HepG2 (cell line): ENCODE measurements around the gene AXIN2. TPM values are rescaled to one million over a fixed set of nuclear protein-coding genes. Genes with fewer than 3 reads are reported as not detected.
A peak's percentile ranks its signal among the peaks of the same experiment; 100 is the strongest.

ENCODE experiments used
- FOXO1 ChIP-seq: sonication (generic); formaldehyde crosslinking; IDR thresholded peaks from 2 replicates; pipeline ENCODE4 v1.4.0; 2020; ENCODE audit warnings: missing genetic modification reagents
- GABPB1 ChIP-seq: IDR thresholded peaks from 2 replicates; pipeline ENCODE4 v1.6.1; 2016; ENCODE audit warnings: mild to moderate bottlenecking, missing genetic modification reagents, moderate library complexity, missing compliant biosample characterization
- GATAD2A ChIP-seq: IDR thresholded peaks from 2 replicates; pipeline ENCODE4 v1.6.1; 2016
- HNRNPK ChIP-seq: fragments of 200-400 bp; formaldehyde crosslinking; IDR thresholded peaks from 2 replicates; pipeline ENCODE4 v1.6.1; 2018; ENCODE audit warnings: low read length, low read depth, moderate library complexity, mild to moderate bottlenecking; ENCODE audit not compliant: poor library complexity, severe bottlenecking
- JUND ChIP-seq: sonication (generic); formaldehyde crosslinking; IDR thresholded peaks from 2 replicates; pipeline ENCODE4 v1.8.0; 2022; ENCODE audit warnings: mild to moderate bottlenecking, missing genetic modification reagents
- NCOA1 ChIP-seq: sonication (generic); formaldehyde crosslinking; IDR thresholded peaks from 2 replicates; pipeline ENCODE4 v1.9.0; 2021; ENCODE audit warnings: missing genetic modification reagents
- SOX5 ChIP-seq: IDR thresholded peaks from 2 replicates; pipeline ENCODE4 v1.6.1; 2016; ENCODE audit warnings: borderline replicate concordance
- SUZ12 ChIP-seq: fragments of 150-350 bp; IDR thresholded peaks from 2 replicates; pipeline ENCODE4 v1.6.1; 2014; ENCODE audit warnings: low read depth, low read length
- XRCC5 ChIP-seq: fragments of 200-400 bp; formaldehyde crosslinking; optimal IDR thresholded peaks from 2 replicates; pipeline ENCODE3; 2017; ENCODE audit warnings: mild to moderate bottlenecking, low read length
- ZNF24 ChIP-seq: fragments of 450-650 bp; IDR thresholded peaks from 2 replicates; pipeline ENCODE4 v1.6.1; 2017; ENCODE audit warnings: antibody characterized with exemption, mild to moderate bottlenecking
- ZNF563 ChIP-seq: sonication (generic); formaldehyde crosslinking; IDR thresholded peaks from 2 replicates; pipeline ENCODE4 v1.8.0; 2022; ENCODE audit warnings: mild to moderate bottlenecking, moderate library complexity, missing genetic modification reagents
- ZNF598 ChIP-seq: sonication (generic); formaldehyde crosslinking; IDR thresholded peaks from 2 replicates; pipeline ENCODE4 v1.5.1; 2020; ENCODE audit warnings: mild to moderate bottlenecking, missing genetic modification reagents, borderline replicate concordance
- ZNF644 ChIP-seq: IDR thresholded peaks from 2 replicates; pipeline ENCODE4 v1.6.1; 2016; ENCODE audit warnings: low read depth
- ZNF780A ChIP-seq: sonication (generic); formaldehyde crosslinking; IDR thresholded peaks from 2 replicates; pipeline ENCODE4 v1.8.0; 2022; ENCODE audit warnings: mild to moderate bottlenecking, missing genetic modification reagents, moderate library complexity
- ZNF781 ChIP-seq: sonication (generic); formaldehyde crosslinking; IDR thresholded peaks from 2 replicates; pipeline ENCODE4 v1.5.1; 2020; ENCODE audit warnings: borderline replicate concordance, mild to moderate bottlenecking, missing genetic modification reagents; ENCODE audit errors: not compliant biosample characterization
- ZNF782 ChIP-seq: sonication (generic); formaldehyde crosslinking; IDR thresholded peaks from 2 replicates; pipeline ENCODE4 v1.4.0; 2020; ENCODE audit warnings: missing genetic modification reagents, mild to moderate bottlenecking, borderline replicate concordance
- polyA plus RNA-seq, 8 experiments: library from polyadenylated mRNA; depleted of rRNA in 3 of 8; stranded (reverse) in 7 of 8; unstranded in 1 of 8; fragments of >200 nt; fragmentation: Illumina TruSeq in 4 of 8; extraction: Trizol in 4 of 8; gene quantifications; 2 replicates each; pipeline versions ENCODE4 v1.2.1 to v1.2.3, GENCODE V29; 2011 to 2016; ENCODE audit warnings: low read depth in 4 of 8, missing spikeins in 1 of 8, mixed read lengths in 1 of 8; ENCODE audit not compliant: insufficient read depth in 1 of 8
- total RNA-seq, 5 experiments: library from RNA; depleted of rRNA; stranded (reverse); fragments of >200 nt; fragmentation: Illumina TruSeq; extraction: Trizol; gene quantifications; 2 replicates each; pipeline ENCODE4 v1.2.3, GENCODE V29; 2016; ENCODE audit warnings: low read depth in 1 of 5
- TF ChIP-seq, protein P1 (sequence below): IDR thresholded peaks from 2 replicates; pipeline ENCODE4 v1.4.0; 2020; ENCODE audit warnings: mild to moderate bottlenecking, missing genetic modification reagents
- TF ChIP-seq, protein P2 (sequence below): sonication (generic); formaldehyde crosslinking; IDR thresholded peaks from 2 replicates; pipeline ENCODE4 v1.4.0; 2020; ENCODE audit warnings: missing genetic modification reagents, mild to moderate bottlenecking, borderline replicate concordance
- TF ChIP-seq, protein P3 (sequence below): IDR thresholded peaks from 2 replicates; pipeline ENCODE4 v1.6.1; 2016; ENCODE audit warnings: missing compliant biosample characterization, missing genetic modification reagents, borderline replicate concordance
- TF ChIP-seq, protein P4 (sequence below): sonication (generic); formaldehyde crosslinking; IDR thresholded peaks from 2 replicates; pipeline ENCODE4 v1.5.1; 2020; ENCODE audit warnings: mild to moderate bottlenecking, moderate library complexity, missing genetic modification reagents

Gene AXIN2
- total and polyA plus RNA-seq, 2 of the 13 experiments (the other 11 are each of a cell fraction or from before 2014, with no cell fraction given) = 58.6 to 63.4 TPM

DNA sequence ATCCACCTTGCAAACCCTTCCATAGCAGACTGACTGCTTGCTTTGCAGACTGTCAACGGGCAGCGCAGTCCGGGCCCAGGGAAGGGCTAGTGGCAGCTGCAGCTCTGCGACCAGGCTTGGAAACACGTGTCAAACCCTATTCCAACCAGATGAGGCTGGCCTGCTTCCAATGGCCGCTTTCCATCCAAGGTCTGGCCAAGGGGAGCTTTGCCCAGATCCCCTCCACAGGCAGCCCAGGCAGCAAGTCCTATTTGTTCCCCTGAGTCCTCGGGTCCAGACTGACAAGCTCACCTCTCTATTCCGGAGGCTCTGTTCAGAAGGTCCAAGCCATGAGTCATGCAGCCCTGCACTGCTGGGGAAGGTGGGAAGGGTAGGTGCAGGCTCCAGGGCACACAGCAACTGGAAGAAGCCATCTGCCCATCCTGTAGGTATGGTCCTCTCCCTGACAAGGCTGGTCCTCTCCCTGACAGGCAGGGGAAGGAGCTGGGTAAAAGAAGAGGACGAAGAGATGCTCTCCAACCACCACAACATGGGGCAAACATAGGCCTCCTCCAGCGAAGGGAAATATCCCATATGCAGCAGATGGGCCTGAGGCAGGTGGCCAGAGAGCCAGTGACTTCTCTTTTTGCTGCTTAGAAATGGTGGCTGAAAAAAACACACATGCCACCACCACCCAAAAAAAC lies 22.6 kb upstream of the AXIN2 start (continued):
- TF ChIP-seq, protein P1, sequence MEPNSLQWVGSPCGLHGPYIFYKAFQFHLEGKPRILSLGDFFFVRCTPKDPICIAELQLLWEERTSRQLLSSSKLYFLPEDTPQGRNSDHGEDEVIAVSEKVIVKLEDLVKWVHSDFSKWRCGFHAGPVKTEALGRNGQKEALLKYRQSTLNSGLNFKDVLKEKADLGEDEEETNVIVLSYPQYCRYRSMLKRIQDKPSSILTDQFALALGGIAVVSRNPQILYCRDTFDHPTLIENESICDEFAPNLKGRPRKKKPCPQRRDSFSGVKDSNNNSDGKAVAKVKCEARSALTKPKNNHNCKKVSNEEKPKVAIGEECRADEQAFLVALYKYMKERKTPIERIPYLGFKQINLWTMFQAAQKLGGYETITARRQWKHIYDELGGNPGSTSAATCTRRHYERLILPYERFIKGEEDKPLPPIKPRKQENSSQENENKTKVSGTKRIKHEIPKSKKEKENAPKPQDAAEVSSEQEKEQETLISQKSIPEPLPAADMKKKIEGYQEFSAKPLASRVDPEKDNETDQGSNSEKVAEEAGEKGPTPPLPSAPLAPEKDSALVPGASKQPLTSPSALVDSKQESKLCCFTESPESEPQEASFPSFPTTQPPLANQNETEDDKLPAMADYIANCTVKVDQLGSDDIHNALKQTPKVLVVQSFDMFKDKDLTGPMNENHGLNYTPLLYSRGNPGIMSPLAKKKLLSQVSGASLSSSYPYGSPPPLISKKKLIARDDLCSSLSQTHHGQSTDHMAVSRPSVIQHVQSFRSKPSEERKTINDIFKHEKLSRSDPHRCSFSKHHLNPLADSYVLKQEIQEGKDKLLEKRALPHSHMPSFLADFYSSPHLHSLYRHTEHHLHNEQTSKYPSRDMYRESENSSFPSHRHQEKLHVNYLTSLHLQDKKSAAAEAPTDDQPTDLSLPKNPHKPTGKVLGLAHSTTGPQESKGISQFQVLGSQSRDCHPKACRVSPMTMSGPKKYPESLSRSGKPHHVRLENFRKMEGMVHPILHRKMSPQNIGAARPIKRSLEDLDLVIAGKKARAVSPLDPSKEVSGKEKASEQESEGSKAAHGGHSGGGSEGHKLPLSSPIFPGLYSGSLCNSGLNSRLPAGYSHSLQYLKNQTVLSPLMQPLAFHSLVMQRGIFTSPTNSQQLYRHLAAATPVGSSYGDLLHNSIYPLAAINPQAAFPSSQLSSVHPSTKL = peak; percentile 34; the same call in 1 of the 2 replicates
- no peak for TF ChIP-seq SUZ12
- TF ChIP-seq JUND (CRISPR knock-in tag) = peak; percentile 72; the same call in 1 of the 2 replicates
- 0 out of 2 replicates have a peak, but pooled peaks have one; percentile 35 for TF ChIP-seq ZNF780A (CRISPR knock-in tag)
- TF ChIP-seq ZNF781 (CRISPR knock-in tag) = no peak
- TF ChIP-seq, protein P2, sequence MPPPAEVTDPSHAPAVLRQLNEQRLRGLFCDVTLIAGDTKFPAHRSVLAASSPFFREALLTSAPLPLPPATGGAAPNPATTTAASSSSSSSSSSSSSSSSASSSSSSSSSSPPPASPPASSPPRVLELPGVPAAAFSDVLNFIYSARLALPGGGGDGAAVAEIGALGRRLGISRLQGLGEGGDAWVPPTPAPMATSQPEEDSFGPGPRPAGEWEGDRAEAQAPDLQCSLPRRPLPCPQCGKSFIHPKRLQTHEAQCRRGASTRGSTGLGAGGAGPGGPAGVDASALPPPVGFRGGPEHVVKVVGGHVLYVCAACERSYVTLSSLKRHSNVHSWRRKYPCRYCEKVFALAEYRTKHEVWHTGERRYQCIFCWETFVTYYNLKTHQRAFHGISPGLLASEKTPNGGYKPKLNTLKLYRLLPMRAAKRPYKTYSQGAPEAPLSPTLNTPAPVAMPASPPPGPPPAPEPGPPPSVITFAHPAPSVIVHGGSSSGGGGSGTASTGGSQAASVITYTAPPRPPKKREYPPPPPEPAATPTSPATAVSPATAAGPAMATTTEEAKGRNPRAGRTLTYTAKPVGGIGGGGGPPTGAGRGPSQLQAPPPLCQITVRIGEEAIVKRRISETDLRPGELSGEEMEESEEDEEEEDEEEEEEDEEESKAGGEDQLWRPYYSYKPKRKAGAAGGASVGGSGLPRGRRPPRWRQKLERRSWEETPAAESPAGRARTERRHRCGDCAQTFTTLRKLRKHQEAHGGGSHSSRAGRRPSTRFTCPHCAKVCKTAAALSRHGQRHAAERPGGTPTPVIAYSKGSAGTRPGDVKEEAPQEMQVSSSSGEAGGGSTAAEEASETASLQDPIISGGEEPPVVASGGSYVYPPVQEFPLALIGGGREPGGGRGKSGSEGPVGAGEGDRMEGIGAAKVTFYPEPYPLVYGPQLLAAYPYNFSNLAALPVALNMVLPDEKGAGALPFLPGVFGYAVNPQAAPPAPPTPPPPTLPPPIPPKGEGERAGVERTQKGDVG (CRISPR knock-in tag) = 0 out of 2 replicates have a peak, but pooled peaks have one; percentile 38
- TF ChIP-seq, protein P3, sequence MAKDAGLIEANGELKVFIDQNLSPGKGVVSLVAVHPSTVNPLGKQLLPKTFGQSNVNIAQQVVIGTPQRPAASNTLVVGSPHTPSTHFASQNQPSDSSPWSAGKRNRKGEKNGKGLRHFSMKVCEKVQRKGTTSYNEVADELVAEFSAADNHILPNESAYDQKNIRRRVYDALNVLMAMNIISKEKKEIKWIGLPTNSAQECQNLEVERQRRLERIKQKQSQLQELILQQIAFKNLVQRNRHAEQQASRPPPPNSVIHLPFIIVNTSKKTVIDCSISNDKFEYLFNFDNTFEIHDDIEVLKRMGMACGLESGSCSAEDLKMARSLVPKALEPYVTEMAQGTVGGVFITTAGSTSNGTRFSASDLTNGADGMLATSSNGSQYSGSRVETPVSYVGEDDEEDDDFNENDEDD (CRISPR knock-in tag) = 0 out of 2 replicates have a peak, but pooled peaks have one; percentile 24
- TF ChIP-seq SOX5 = peak; percentile 28; the same call in 1 of the 2 replicates
- TF ChIP-seq ZNF782 (CRISPR knock-in tag) = no peak
- peak; percentile 74 for TF ChIP-seq XRCC5
- no peak for TF ChIP-seq HNRNPK
- TF ChIP-seq GATAD2A (CRISPR knock-in tag) = peak; percentile 45; the same call in 1 of the 2 replicates
- TF ChIP-seq ZNF24 = no peak
- TF ChIP-seq NCOA1 (CRISPR knock-in tag) = no peak
- TF ChIP-seq FOXO1 (CRISPR knock-in tag) = peak; percentile 31; the same call in 1 of the 2 replicates
- TF ChIP-seq, protein P4, sequence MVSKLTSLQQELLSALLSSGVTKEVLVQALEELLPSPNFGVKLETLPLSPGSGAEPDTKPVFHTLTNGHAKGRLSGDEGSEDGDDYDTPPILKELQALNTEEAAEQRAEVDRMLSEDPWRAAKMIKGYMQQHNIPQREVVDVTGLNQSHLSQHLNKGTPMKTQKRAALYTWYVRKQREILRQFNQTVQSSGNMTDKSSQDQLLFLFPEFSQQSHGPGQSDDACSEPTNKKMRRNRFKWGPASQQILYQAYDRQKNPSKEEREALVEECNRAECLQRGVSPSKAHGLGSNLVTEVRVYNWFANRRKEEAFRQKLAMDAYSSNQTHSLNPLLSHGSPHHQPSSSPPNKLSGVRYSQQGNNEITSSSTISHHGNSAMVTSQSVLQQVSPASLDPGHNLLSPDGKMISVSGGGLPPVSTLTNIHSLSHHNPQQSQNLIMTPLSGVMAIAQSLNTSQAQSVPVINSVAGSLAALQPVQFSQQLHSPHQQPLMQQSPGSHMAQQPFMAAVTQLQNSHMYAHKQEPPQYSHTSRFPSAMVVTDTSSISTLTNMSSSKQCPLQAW = no peak
- TF ChIP-seq ZNF563 (CRISPR knock-in tag) = peak; percentile 35; the same call in 1 of the 2 replicates
- TF ChIP-seq ZNF644 (CRISPR knock-in tag) = peak; percentile 39
- peak; percentile 65; the same call in 1 of the 2 replicates for TF ChIP-seq ZNF598 (CRISPR knock-in tag)
- 0 out of 2 replicates have a peak, but pooled peaks have one; percentile 33 for TF ChIP-seq GABPB1
